Vagina (tissue), 2 donors: Measurements from ENCODE around the gene SEPHS1. TPM values are rescaled to one million over a fixed set of nuclear protein-coding genes. Genes with fewer than 3 reads are reported as not detected.
"Not testable (repeated sequence)": the region's sequence is repeated elsewhere in the genome, so short reads cannot be mapped to it uniquely, and the experiment has no call there.

Source experiments
- DNase-seq, 2 donors: peaks; one replicate each; pipeline ENCODE4 v3.0.0-alpha.2; 2017; ENCODE audit errors: extremely low spot score in 2 of 2
- H3K27ac ChIP-seq: fragments of 200-600 bp; sonication (generic); one replicate; pipeline ENCODE4 v1.5.1; 2019
- H3K27me3 ChIP-seq: fragments of 200-600 bp; sonication (generic); one replicate; pipeline ENCODE4 v1.5.1; 2019
- H3K36me3 ChIP-seq, 2 donors: fragments of 200-600 bp; sonication (generic); one replicate each; pipeline ENCODE4 v1.5.1; 2017 to 2019
- H3K4me1 ChIP-seq: fragments of 200-600 bp; sonication (generic); one replicate; pipeline ENCODE4 v1.5.1; 2019
- H3K4me3 ChIP-seq, 2 donors: fragments of 200-600 bp; sonication (generic); 1 replicate in 1 of 2; 2 replicates in 1 of 2; pipeline ENCODE4 v1.5.1; 2016 to 2019
- H3K9me3 ChIP-seq: fragments of 200-600 bp; sonication (generic); one replicate; pipeline ENCODE4 v1.5.1; 2019
- CTCF ChIP-seq, 3 experiments: fragments of 450-650 bp in 2 of 3; fragments of 200-600 bp in 1 of 3; sonication (generic) in 1 of 3; IDR thresholded peaks; one replicate each; pipeline ENCODE4 v1.5.1; 2017 to 2019; ENCODE audit warnings: antibody characterized with exemption in 3 of 3, mild to moderate bottlenecking in 2 of 3, moderate library complexity in 2 of 3
- POLR2A ChIP-seq, 2 donors: fragments of 450-650 bp; IDR thresholded peaks; one replicate each; pipeline ENCODE4 v1.6.1; 2017; ENCODE audit warnings: antibody characterized with exemption in 2 of 2, mild to moderate bottlenecking in 2 of 2, moderate library complexity in 2 of 2
- POLR2AphosphoS5 ChIP-seq, 2 donors: sonication (generic); formaldehyde crosslinking; IDR thresholded peaks; one replicate each; pipeline ENCODE4 v1.9.0; 2017; ENCODE audit warnings: antibody characterized with exemption in 2 of 2, mild to moderate bottlenecking in 2 of 2, low read depth in 1 of 2; ENCODE audit not compliant: insufficient read depth in 1 of 2
- intact Hi-C: fragments of 100-400 bp; cut with DNase I; formaldehyde crosslinking; loops from one replicate; pipeline ENCODE4 v1.15.1; 2023
- total RNA-seq: library from RNA; depleted of rRNA; stranded (reverse); fragments of >200 nt; gene quantifications from one replicate; pipeline ENCODE4 v1.2.3, GENCODE V29; 2016

Gene SEPHS1
- total RNA-seq, 1 donor from 2014 or later = 26.8 TPM

GRCh38 chr10:13386021-13386420, 37.9 kb upstream of the SEPHS1 start:
- no peaks in the 10 kb centered on the region for H3K9me3 ChIP-seq
- intact Hi-C loops = no loop called here
- no peaks in the 10 kb centered on the region for H3K27me3 ChIP-seq
- H3K27ac ChIP-seq = no peak overlapping the region
- no peaks in the 10 kb centered on the region for H3K36me3 ChIP-seq
- H3K4me3 ChIP-seq = no peak overlapping the region
- no peaks in the 10 kb centered on the region for H3K4me1 ChIP-seq
- no peak for DNase-seq
- TF ChIP-seq POLR2AphosphoS5 (IDR thresholded peaks at IDR 0.05; ENCODE audit: insufficient read depth in 1 of 2, low read depth in 1 of 2) (no peak), POLR2A (IDR thresholded peaks at IDR 0.05) (no peak), CTCF (IDR thresholded peaks at IDR 0.05) (no peak)

GRCh38 chr10:13383399-13383761, 35.3 kb upstream of the SEPHS1 start:
- Histone ChIP-seq H3K36me3 (no peaks in the 10 kb centered on the region), H3K27me3 (no peaks in the 10 kb centered on the region), H3K27ac (no peak overlapping the region), H3K9me3 (no peaks in the 10 kb centered on the region), H3K4me1 (no peaks in the 10 kb centered on the region), H3K4me3 (peak overlapping the region in 1 of 2 donors; percentile 15)
- TF ChIP-seq CTCF (IDR thresholded peaks at IDR 0.05) = no peak
- no peak for TF ChIP-seq POLR2AphosphoS5 (IDR thresholded peaks at IDR 0.05; ENCODE audit: insufficient read depth in 1 of 2, low read depth in 1 of 2)
- no peak for TF ChIP-seq POLR2A (IDR thresholded peaks at IDR 0.05)
- intact Hi-C loops = no loop called here
- DNase-seq = no peak

GRCh38 chr10:13382703-13383398, 34.8 kb upstream of the SEPHS1 start:
- no peaks in the 10 kb centered on the region for H3K27me3 ChIP-seq
- peak overlapping the region in 1 of 2 donors; percentile 15 for H3K4me3 ChIP-seq
- TF ChIP-seq CTCF (IDR thresholded peaks at IDR 0.05) (no peak), POLR2AphosphoS5 (IDR thresholded peaks at IDR 0.05; ENCODE audit: insufficient read depth in 1 of 2, low read depth in 1 of 2) (no peak), POLR2A (IDR thresholded peaks at IDR 0.05) (no peak)
- intact Hi-C loops = no loop called here
- H3K36me3 ChIP-seq = no peaks in the 10 kb centered on the region
- H3K9me3 ChIP-seq = no peaks in the 10 kb centered on the region
- H3K27ac ChIP-seq = no peak overlapping the region
- DNase-seq = no peak
- H3K4me1 ChIP-seq = no peaks in the 10 kb centered on the region

- H3K36me3 ChIP-seq, H3K4me3 ChIP-seq, intact Hi-C loops, H3K9me3 ChIP-seq, H3K27ac ChIP-seq, H3K27me3 ChIP-seq, DNase-seq, H3K4me1 ChIP-seq: not testable (repeated sequence)
Observed at GRCh38 chr10:13379061-13379460, 31.0 kb upstream of the SEPHS1 start.

- Histone ChIP-seq H3K27ac (no peak overlapping the region), H3K9me3 (no peaks in the 10 kb centered on the region), H3K36me3 (no peaks in the 10 kb centered on the region), H3K4me1 (no peaks in the 10 kb centered on the region), H3K4me3 (no peak overlapping the region), H3K27me3 (no peaks in the 10 kb centered on the region)
- no peak for DNase-seq
- TF ChIP-seq POLR2AphosphoS5 (IDR thresholded peaks at IDR 0.05; ENCODE audit: insufficient read depth in 1 of 2, low read depth in 1 of 2) = no peak
- TF ChIP-seq POLR2A (IDR thresholded peaks at IDR 0.05) = no peak
- TF ChIP-seq CTCF (IDR thresholded peaks at IDR 0.05) = no peak
- intact Hi-C loops = no loop called here
Observed at GRCh38 chr10:13376746-13377145, 28.7 kb upstream of the SEPHS1 start.
